ENCODE measurements around the gene CTSE. TPM values are rescaled to one million over a fixed set of nuclear protein-coding genes. Genes with fewer than 3 reads are reported as not detected.

CTSE gene
- polyA plus RNA-seq, 3 donors, result 0.10 to 0.43 (median 0.19) TPM

- DNase-seq, result no peak
Observed at GRCh38 chr1:206050655-206051235, 27.1 kb upstream of the CTSE start.

- DNase-seq, result no peak
Observed at GRCh38 chr1:206049919-206050600, 26.4 kb upstream of the CTSE start.

GRCh38 chr1:206049293-206049692, 25.6 kb upstream of the CTSE start:
- DNase-seq, result no peak

GRCh38 chr1:206048582-206048981, 24.9 kb upstream of the CTSE start:
- DNase-seq, result no peak

GRCh38 chr1:206047271-206047670, 23.6 kb upstream of the CTSE start:
- no peak for DNase-seq

- DNase-seq, result peak; percentile 61
Observed at GRCh38 chr1:206041640-206042039, 17.9 kb upstream of the CTSE start.

GRCh38 chr1:206040328-206040727, 16.6 kb upstream of the CTSE start:
- no peak for DNase-seq

GRCh38 chr1:206039046-206039973, 15.6 kb upstream of the CTSE start:
- peak; percentile 44 for DNase-seq

- DNase-seq, result no peak
Observed at GRCh38 chr1:206037581-206037980, 13.9 kb upstream of the CTSE start.

GRCh38 chr1:206036663-206037455, 13.2 kb upstream of the CTSE start:
- DNase-seq, result no peak

- DNase-seq, result no peak
Observed at GRCh38 chr1:206035027-206035426, 11.3 kb upstream of the CTSE start.

GRCh38 chr1:206032380-206033140, 8.9 kb upstream of the CTSE start:
- no peak for DNase-seq

- peak; percentile 69 for DNase-seq
Observed at GRCh38 chr1:206030714-206031113, 7.0 kb upstream of the CTSE start.

GRCh38 chr1:206030191-206030590, 6.5 kb upstream of the CTSE start:
- DNase-seq, result no peak

- no peak for DNase-seq
Observed at GRCh38 chr1:206029484-206029883, 5.8 kb upstream of the CTSE start.

- no peak for DNase-seq
Observed at GRCh38 chr1:206025283-206025820, 1.7 kb upstream of the CTSE start.

GRCh38 chr1:206022766-206023165, 929 bp downstream of the CTSE start:
- DNase-seq, result no peak

GRCh38 chr1:206021626-206022365, 1.9 kb downstream of the CTSE start:
- DNase-seq, result no peak

- DNase-seq, result no peak
Observed at GRCh38 chr1:206021008-206021625, 2.6 kb downstream of the CTSE start.
